Muscle layer of colon (tissue), 2 donors: ENCODE data around the gene FGD5.
"Not testable (repeated sequence)": the region's sequence is repeated elsewhere in the genome, so short reads cannot be mapped to it uniquely, and the experiment has no call there.

Experiments used
- H3K27ac ChIP-seq: one replicate; pipeline ENCODE4 v1.7.0; 2013; ENCODE audit warnings: low read depth, mild to moderate bottlenecking, low read length, moderate library complexity
- H3K27me3 ChIP-seq, 2 donors: one replicate each; pipeline ENCODE4 v1.7.0; 2013; ENCODE audit warnings: low read length in 2 of 2, mild to moderate bottlenecking in 2 of 2; ENCODE audit not compliant: insufficient read depth in 2 of 2, control insufficient read depth in 1 of 2
- H3K36me3 ChIP-seq: one replicate; pipeline ENCODE4 v1.7.0; 2013; ENCODE audit warnings: mild to moderate bottlenecking, low read length; ENCODE audit not compliant: insufficient read depth
- H3K4me1 ChIP-seq: one replicate; pipeline ENCODE4 v1.7.0; 2013; ENCODE audit warnings: mild to moderate bottlenecking, low read length; ENCODE audit not compliant: insufficient read depth
- H3K4me3 ChIP-seq, 2 donors: one replicate each; pipeline ENCODE4 v1.7.0; 2013; ENCODE audit warnings: low read length in 2 of 2, low read depth in 1 of 2, mild to moderate bottlenecking in 1 of 2, moderate library complexity in 1 of 2
- H3K9ac ChIP-seq: one replicate; pipeline ENCODE4 v1.7.0; 2013; ENCODE audit warnings: low read length
- H3K9me3 ChIP-seq: one replicate; pipeline ENCODE4 v1.7.0; 2013; ENCODE audit warnings: mild to moderate bottlenecking, low read length
- donor health status: abdominal sarcoma.
- donor health status: Adenocarcinoma of cecum.

Gene FGD5

DNA sequence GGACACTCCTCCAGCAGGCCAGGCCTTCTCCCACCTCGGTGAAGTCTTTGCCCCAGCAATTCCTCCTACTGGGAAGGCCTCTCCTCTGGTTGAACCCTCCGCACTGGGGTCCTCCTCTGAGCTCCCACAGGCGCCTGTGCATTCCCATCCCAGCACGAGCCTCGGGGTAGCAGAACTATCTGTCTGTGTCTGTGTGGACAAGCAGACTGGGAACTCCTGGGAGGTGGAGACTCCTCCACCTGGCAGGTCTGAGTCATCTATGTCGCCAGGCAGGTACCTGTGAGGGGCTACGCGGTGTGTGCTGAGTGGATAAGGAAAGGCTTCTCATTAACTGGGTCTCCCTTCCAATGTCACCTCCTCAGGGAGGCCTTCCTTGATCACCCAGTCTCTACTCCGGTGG, 9.2 kb upstream of the FGD5 start:
- Histone ChIP-seq H3K4me3 (peak overlapping the region in 1 of 2 donors; percentile 15), H3K4me1 (peaks cover 11% of the 10 kb centered on the region), H3K9ac (peak overlapping the region; percentile 30), H3K27me3 (peaks cover 7 to 25% of the 10 kb centered on the region in 2 donors)
- H3K36me3 ChIP-seq, H3K27ac ChIP-seq, H3K9me3 ChIP-seq: not testable (repeated sequence)

DNA sequence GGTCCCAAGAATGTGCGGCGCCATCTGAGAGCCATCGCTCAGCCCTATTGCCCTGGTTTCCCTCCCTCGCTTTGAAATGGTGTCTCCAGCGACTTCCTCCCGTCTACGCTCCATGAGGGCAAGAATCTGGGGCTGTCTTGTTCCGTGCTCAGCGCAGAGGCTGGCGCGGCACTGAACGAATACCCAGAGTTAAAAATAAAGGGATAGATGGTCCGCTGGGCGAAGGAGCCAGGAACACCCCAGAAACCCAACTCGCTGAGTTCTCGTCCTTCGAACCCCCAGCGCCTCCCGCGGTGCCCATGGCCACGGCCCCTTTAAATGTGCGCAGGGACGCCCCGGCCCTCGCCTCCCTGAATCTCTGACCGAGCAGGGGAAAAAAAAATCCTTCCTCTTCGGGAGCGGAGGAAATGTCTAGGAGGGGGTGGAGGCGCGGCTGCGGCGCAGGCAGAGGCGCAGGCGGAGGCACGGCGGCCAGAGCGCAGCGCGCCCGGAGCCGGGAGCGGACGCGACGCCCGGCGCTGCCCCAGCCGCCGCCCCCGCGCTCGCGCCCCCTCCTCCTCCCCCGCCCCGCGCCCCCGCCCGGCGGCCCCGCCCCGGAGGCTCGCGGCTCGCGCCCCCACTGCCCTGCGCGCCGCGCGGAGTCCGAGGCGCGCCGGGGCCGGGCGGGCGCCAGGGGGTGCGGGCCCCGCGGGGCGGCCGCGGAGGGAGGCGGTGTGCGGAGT, 8.5 kb upstream of the FGD5 start:
- Histone ChIP-seq H3K9ac (peak overlapping the region; percentile 30), H3K27me3 (peaks cover 7 to 25% of the 10 kb centered on the region in 2 donors), H3K36me3 (no peaks in the 10 kb centered on the region), H3K4me1 (peaks cover 11% of the 10 kb centered on the region), H3K9me3 (no peaks in the 10 kb centered on the region), H3K27ac (peak overlapping the region; percentile 44), H3K4me3 (peak overlapping the region in 1 of 2 donors; percentile 15)

DNA sequence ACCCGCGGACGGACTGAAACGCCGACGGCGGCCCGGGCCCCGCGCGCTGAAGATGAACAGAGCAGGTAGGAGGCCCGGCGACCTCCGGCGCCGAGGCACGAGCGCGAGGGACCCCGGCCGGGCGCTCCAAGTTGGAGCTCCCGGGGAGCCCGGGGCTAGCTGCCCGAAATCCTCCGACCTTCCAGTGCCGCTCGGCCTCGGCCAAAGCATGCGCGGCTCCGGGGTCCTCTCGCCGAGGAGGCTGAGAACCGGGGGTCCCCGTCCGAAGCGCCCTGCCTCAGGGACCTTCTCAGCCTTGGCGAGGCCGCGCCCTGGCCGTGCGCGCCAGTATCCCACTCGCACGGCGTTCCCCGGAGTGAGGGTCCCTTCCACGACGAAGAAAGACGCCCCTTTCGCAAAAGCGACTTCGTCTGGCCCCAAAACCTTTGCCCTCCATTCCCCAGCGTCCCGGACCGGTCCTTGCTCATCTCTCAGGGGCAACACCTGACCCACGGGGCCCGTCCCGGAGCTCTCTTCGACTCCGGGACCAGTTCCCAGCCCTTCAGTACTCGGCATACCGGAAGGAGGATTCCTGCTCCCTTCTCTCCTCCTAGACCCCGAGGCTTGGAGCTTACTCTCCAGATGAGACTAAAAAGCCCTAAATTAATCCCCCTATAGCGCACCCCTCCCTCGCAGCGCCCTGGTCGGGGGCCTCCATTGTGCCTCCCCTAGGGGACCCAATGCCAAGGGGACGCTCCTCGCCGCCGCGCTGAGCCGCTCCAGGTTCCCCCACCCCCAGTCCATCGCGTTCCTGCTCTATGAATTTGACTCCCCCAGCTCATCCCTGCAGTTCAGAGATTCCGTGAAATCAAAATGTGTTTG, 7.7 kb upstream of the FGD5 start:
- Histone ChIP-seq H3K27me3 (peaks cover 7 to 25% of the 10 kb centered on the region in 2 donors), H3K9ac (no peak overlapping the region)

DNA sequence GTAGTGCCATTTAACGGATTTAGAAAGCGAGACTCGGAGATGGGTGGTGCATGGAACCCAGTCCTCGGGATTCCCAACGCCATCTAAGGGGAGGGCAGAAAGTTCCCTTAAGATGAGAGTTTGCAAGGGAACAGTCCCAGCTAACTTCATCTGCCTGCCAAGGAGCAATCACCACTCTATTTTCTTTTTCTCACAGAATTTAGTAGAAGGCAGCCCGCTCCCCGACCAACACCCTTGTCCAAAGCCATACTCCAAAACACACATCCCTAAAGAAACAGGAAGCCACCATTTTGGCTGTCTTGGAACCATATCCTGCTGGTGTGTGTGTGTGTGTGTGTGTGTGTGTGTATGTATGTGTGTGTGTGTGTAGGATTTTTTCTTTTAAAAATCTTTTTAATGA, 7.1 kb upstream of the FGD5 start:
- Histone ChIP-seq H3K4me3 (peak overlapping the region; percentile 50 to 52), H3K4me1 (peaks cover 11% of the 10 kb centered on the region), H3K27ac (no peak overlapping the region), H3K9ac (no peak overlapping the region), H3K9me3 (no peaks in the 10 kb centered on the region), H3K27me3 (peaks cover 7 to 25% of the 10 kb centered on the region in 2 donors), H3K36me3 (no peaks in the 10 kb centered on the region)

More for the DNA sequence above, 7.7 kb upstream of the FGD5 start:
- H3K4me1 ChIP-seq, result peaks cover 11% of the 10 kb centered on the region
- peak overlapping the region; percentile 50 to 52 for H3K4me3 ChIP-seq
- no peak overlapping the region for H3K27ac ChIP-seq
- H3K36me3 ChIP-seq, result no peaks in the 10 kb centered on the region
- no peaks in the 10 kb centered on the region for H3K9me3 ChIP-seq

DNA sequence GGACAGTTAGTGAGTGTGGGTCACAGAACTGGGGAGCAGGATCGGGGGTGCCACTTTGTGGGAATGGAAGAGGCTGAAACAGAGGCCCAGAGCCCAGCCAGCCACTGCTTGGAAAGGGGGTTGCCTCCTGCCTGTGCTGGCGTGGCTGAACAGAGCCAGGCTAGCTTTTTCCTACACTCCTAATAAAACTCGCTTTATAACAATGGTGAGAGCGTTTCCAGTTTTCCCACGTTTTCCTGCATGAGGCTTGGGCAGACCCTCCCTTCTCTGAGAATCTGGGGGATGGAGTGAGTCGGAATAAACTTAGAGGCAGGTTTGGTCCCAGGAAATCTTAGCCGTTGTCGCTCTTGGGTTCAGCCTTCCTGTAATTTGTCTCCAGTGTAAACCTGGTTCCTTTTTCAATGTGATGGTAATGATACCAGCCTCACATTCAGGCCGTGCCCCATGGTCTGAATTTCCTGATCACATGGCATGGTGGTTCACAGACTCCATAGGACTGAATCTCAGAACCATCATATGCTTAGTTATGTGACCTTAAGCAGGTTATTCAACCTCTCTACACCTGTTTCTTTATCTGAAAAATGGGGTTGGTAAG, 6.5 kb upstream of the FGD5 start:
- Histone ChIP-seq H3K9me3 (no peaks in the 10 kb centered on the region), H3K4me3 (no peak overlapping the region), H3K36me3 (no peaks in the 10 kb centered on the region), H3K27ac (no peak overlapping the region), H3K9ac (no peak overlapping the region), H3K4me1 (peaks cover 11% of the 10 kb centered on the region), H3K27me3 (peaks cover 7 to 25% of the 10 kb centered on the region in 2 donors)

DNA sequence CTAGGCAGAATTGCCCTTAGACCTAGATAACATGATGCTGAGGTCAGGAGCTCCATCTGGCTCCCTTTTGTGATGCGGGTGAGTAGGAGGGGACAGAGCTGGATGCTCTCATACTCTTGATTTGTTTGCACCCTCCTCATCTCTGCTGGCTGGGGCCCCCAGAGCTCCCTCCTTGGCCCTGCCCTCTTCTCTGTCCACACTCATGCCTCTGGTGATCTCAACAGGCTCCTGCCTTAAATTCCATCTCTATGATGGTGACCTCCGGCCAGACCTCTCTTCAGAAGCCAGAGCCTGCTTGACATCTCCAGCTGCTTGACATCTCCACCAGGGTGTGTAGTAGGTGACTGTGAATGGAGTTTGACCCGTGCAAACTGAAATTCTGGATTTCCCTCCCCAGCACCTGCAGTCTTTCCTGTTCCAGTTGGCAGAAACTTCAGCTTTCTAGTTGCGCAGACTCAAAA, 4.3 kb upstream of the FGD5 start:
- Histone ChIP-seq H3K4me1 (peaks cover 11% of the 10 kb centered on the region), H3K36me3 (no peaks in the 10 kb centered on the region), H3K4me3 (no peak overlapping the region), H3K9ac (no peak overlapping the region), H3K9me3 (no peaks in the 10 kb centered on the region), H3K27ac (no peak overlapping the region), H3K27me3 (peaks cover 0 to 19% of the 10 kb centered on the region in 2 donors)

DNA sequence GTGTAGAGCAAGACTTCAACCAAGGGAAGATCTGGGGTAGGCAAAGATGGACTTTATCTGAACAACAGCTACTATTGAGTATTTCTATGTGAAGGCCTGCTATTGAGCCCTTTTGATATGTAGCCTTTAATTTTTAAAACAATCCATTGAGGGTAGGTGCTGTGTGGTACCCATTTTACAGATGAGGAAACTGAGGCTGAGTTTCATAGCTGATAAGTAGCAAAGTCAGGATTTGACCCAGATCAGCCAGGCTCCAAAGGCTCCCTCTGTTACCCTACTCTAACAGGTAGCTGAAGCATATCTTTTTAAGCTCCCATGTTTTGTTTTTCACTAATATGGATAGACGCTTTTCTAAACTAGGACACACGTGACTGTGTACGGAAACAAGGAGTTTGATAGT, 2.4 kb upstream of the FGD5 start:
- H3K4me3 ChIP-seq, result no peak overlapping the region
- H3K27me3 ChIP-seq, result peaks cover 0 to 5% of the 10 kb centered on the region in 2 donors
- peaks cover 11% of the 10 kb centered on the region for H3K4me1 ChIP-seq
- no peaks in the 10 kb centered on the region for H3K36me3 ChIP-seq
- no peaks in the 10 kb centered on the region for H3K9me3 ChIP-seq
- H3K9ac ChIP-seq, result no peak overlapping the region
- H3K27ac ChIP-seq, result no peak overlapping the region

DNA sequence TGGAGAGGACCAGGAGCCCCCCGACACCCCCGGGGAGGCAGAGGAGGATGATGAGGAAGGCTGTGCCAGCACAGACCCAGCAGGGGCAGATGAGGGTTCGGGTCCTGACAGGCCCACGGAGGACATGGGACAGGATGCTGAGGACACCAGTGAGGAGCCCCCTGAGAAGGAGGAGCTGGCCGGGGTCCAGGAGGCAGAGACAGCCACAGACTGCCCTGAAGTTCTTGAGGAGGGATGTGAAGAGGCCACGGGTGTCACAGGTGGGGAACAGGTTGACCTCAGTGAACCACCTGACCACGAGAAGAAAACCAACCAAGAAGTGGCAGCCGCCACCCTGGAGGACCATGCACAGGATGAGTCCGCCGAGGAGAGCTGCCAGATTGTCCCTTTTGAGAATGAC, 909 bp downstream of the FGD5 start:
- Histone ChIP-seq H3K27ac (no peak overlapping the region), H3K4me3 (no peak overlapping the region), H3K9ac (no peak overlapping the region), H3K4me1 (no peaks in the 10 kb centered on the region), H3K9me3 (no peaks in the 10 kb centered on the region), H3K27me3 (no peaks in the 10 kb centered on the region), H3K36me3 (no peaks in the 10 kb centered on the region)

DNA sequence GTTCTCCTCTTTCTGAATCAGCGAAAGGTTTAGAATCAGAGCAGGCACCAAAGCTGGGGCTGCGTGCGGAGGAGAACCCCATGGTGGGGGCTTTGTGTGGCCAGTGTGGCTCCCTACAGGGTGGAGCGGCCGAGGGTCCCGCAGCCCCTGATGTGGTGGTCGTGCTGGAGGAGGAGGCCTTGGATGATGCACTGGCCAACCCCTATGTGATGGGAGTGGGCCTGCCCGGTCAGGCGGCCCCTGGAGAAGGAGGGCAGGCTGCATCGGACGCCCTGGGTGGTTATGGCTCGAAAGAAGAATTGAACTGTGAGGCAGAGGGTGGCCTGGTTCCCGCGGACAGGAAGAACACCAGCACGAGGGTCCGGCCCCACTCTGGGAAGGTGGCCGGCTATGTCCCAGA, 1.4 kb downstream of the FGD5 start:
- Histone ChIP-seq H3K9me3 (no peaks in the 10 kb centered on the region), H3K4me3 (no peak overlapping the region), H3K4me1 (no peaks in the 10 kb centered on the region), H3K9ac (no peak overlapping the region), H3K36me3 (no peaks in the 10 kb centered on the region), H3K27me3 (no peaks in the 10 kb centered on the region), H3K27ac (no peak overlapping the region)

DNA sequence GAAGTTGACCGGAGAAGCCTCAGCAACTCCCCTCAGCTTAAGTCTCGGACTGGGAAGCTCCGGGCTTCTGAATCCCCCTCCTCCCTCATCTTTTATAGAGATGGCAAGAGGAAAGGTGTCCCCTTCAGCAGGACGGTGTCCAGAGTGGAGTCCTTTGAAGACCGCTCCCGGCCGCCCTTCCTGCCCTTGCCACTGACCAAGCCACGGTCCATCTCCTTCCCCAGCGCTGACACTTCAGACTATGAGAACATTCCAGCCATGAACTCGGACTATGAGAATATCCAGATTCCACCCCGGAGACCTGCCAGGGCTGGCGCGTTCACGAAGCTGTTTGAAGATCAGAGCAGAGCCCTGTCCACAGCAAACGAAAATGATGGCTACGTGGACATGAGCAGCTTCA, 2.4 kb downstream of the FGD5 start:
- Histone ChIP-seq H3K9ac (no peak overlapping the region), H3K27ac (no peak overlapping the region), H3K9me3 (no peaks in the 10 kb centered on the region), H3K4me1 (no peaks in the 10 kb centered on the region), H3K4me3 (no peak overlapping the region), H3K27me3 (no peaks in the 10 kb centered on the region), H3K36me3 (no peaks in the 10 kb centered on the region)

DNA sequence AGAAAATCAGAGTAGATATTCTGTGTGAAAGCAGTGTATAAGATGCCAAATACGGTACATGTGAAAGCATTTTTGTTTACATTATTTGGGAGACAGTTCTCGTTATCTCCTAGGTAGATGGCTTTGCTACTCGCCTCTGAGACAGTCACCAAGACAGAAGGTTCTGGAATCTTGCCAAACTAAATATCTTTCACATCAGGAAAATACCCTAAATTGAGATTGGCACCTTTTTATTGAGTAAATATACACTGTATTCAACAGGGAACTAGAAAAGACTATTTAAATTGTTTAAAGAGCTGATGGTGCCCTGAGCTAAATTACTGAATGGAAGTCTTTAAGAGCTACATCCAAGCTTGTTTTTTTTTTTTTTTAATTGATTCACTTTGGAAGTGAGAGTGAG, 3.4 kb downstream of the FGD5 start:
- no peaks in the 10 kb centered on the region for H3K27me3 ChIP-seq
- no peak overlapping the region for H3K27ac ChIP-seq
- H3K36me3 ChIP-seq, result no peaks in the 10 kb centered on the region
- H3K9me3 ChIP-seq, result no peaks in the 10 kb centered on the region
- H3K4me3 ChIP-seq, result no peak overlapping the region
- H3K4me1 ChIP-seq, result no peaks in the 10 kb centered on the region
- H3K9ac ChIP-seq, result no peak overlapping the region
